IMR-90 (cell line): ENCODE measurements around the gene XKR3.

Experiments used
- CHD1 ChIP-seq: IDR thresholded peaks from 2 replicates; pipeline ENCODE4 v1.6.1; 2012; ENCODE audit warnings: low read depth, low read length, improper control_type of control experiment
- CTCF ChIP-seq: conservative IDR thresholded peaks from 2 replicates; pipeline ENCODE4 v1.5.1; 2012; ENCODE audit warnings: mild to moderate bottlenecking, low read depth, low read length, improper control_type of control experiment

- TF ChIP-seq CTCF (no peak), CHD1 (no peak)
These were observed 20.3 kb upstream of the XKR3 start for GRCh38 chr22:16845465-16845864.
